Pulmonary artery endothelial cell (primary cell): ENCODE data around the gene PERP. TPM values are rescaled to one million over a fixed set of nuclear protein-coding genes. Genes with fewer than 3 reads are reported as not detected.
"Not testable (repeated sequence)": the region's sequence is repeated elsewhere in the genome, so short reads cannot be mapped to it uniquely, and the experiment has no call there.

ENCODE experiments used
- DNase-seq: peaks from one replicate; pipeline ENCODE4 v3.0.0-alpha.2; 2011; ENCODE audit warnings: low read depth, low spot score
- total RNA-seq: library from RNA; depleted of rRNA; stranded (reverse); fragments of >200 nt; gene quantifications from 2 replicates; pipeline ENCODE4 v1.2.3, GENCODE V29; 2014

The PERP gene
- total RNA-seq, 1 donor from 2014 or later: 23.7 TPM

DNA sequence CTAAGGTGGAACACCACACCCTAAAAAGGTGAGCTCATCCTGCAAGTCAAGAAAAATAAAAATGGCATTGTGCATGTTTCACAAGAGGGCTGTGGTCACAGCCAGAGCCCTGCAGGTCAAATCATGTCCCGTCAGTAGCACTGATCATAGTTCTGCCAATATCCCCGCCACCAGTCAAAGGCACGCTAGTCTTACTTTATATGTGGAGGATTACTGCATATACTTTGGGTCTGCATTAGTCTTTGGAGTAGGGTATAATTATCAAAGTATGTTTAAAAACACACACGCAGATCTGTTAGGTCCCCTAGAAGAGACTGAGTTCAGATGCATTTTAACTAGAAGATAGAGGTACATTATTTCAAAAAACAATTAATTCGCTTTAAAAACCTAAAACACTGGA, 1.8 kb downstream of the PERP start:
- no peak for DNase-seq

DNA sequence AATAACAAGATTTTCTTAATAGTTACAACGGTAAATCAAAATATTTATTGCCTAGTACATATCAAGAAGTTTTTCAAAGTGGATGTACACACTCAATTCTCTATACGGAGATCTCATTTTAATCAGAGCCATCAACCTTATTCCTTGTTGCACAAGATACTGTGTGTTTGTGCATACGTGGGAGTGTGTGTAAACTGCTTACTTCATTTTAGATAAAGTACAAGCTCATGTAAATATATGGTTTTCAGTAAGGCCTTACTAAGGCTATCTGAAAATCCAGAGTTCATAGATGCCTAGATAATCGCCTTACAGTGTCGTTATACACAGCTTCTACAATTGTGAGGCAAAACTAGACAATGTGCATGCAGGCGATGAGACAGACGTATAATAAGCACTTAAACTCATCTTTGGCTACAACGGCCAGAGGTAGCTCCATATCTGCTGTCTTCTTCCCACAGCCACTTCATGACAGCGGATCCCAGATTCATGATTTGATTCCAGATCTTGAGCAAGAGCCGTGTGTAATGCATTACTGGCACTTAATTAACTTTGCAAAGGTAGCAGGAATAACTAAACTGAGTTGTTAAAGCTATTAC, 2.5 kb downstream of the PERP start:
- no peak for DNase-seq

DNA sequence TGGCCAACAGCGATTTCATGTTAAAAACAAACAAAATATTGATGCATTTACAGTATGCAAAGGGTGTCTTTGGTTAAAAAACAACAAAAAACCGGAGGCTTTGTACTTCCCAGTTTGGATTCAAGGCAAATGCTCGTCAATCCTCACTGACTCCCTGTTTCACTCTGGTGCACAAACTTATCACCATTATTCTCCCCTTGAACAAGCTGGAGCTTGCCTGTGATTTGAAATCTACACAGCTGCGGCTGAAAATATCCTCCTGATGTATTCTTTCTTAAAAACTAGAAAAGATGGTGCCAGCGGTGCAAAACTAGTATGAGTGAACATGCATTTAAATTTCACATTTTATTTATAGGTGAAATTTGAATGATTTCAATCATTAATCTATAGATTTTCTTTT, 3.3 kb downstream of the PERP start:
- DNase-seq: no peak

DNA sequence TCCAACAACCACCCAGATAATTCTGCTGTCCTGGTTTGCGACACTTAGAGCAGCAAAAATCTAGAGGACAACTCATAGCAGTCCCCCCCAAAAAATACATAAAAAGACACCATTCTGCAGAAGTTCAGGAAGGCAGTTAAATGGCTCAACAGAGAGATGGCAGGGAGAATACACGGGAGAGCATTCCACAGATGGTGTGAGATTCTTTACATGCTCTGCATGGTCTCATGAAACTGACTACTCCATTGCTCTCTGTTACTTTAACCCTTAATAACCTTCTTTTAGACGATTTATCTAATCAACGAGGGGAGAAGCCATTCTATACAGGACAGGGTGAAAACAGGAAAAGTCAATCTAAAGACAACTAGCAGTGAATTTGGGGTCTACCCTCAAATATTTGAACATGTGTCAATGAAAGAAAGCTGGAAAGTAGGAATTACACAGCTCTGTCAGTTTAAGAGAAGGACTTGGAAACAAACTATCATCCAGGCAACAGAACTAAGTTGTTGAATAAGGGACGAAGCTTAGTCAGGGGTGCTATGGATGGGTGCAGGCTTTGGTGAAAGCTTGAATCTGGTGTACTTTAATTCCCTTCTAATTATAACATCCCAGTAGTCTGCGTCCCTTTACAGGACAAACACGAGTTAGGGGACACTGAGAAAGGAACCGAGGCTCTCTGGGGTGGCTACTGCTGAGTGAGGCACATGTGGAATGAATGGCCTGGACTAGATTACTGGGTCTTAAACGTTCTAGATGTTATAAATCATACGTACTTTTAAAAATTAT, 5.1 kb downstream of the PERP start:
- no peak for DNase-seq

DNA sequence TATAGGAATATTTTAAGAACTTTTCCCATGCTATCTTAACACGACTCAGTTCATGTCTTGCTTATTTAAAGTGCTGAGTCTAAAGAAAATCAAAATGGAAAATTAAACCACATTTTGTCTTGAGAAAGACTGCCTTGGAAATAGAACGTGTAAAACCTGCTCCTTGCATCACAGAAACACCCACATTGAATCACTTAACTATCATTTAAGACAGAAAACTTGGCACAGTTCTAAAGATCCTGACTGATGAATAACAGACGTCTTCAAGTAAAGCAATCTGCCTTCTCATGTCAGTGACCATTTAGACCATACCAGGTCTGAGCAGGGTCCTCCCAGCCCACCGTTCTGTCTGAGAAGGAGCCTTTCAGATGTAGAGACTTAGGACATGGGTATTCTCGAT, 7.4 kb downstream of the PERP start:
- no peak for DNase-seq

DNA sequence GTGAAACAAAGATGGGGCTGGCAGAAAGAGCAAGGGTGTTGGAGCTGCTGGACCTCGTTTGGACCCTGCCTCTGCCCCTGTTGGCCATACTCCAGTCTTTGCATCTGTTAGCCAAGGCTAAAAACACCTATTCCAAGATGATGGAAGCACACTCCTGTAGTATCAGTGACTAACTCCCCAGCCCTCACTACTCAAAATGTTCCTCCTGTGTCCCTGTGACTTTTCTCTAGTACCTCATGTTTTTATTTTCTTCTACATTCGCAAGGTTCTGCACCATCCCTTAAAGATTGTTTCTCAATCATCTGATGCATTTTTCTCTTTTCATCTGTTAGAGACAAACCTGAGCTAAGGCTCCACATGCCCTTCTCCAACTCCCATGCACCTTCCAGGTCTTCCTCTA, 8.9 kb downstream of the PERP start:
- DNase-seq: no peak

DNA sequence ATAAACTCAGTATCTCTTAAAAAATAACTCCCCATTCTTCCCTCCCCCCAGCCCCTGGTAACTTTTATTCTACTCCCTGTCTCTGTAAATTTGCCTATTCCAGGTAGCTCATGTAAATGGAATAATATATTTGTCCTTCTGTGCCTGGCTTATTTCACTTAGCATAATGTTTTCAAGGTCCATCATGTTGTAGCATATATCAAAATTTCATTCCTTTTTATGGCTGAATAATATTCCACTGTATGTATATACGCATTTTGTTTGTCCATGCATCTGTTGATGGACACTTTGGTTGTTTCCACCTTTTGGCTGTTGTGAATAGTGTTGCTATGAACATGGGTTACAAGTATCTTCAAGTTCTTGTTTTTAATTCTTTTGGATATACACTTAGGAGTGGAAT, 13.0 kb downstream of the PERP start:
- no peak for DNase-seq

DNA sequence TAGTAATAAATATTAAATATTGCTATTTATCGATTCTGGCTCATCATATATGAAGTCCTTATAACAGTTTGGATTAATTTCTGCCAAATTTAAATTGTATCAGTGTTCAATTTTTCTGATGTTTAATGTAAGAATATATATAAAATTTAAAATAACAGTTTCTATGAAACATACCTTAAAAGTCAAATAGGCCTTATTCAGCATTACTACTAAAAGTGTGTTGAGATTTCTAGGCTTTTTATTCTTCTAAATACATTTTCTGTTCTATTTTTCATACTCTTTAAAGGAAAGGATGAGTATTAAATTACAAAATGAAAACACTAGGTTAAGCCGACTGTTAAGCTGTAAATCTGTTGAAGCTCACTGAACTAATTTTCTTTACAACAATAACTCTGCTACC, 13.6 kb downstream of the PERP start:
- DNase-seq: no peak

DNA sequence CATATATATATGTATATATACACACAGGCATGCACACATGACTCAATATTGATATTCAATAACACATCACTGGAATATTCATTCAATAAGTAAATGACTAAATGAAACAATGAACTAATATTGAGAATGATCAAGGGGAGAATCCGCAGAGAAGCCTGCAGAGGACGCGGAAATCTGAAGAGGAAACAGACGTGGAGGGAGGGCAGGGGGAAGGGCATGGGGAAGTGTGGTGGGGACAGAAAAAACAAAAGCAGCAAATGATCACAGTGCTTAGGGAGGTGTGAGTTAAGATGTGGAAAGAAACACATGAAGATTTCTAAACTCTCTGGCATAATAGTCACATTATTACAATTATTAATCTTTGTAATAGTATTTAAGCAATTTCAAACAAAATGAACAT, 14.5 kb downstream of the PERP start:
- DNase-seq: no peak

DNA sequence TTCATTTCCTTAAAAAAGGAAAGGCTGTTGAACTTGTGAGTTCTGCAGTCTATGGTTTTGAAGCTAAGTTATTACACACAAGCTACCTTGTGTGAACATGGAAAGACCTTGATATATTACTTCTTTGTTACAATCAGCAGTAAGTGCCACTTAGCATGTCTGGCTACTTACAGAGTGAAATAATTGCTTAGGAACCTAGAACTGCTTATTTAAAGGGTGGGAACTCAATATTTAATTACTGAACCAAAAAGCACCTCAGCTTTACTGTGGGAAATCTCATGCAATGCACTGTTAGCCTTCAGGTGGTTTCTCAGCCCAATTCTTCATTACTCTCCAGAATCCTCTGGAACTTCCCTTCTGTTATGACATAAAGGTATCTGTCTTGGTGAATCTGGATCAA, 17.9 kb downstream of the PERP start:
- no peak for DNase-seq

DNA sequence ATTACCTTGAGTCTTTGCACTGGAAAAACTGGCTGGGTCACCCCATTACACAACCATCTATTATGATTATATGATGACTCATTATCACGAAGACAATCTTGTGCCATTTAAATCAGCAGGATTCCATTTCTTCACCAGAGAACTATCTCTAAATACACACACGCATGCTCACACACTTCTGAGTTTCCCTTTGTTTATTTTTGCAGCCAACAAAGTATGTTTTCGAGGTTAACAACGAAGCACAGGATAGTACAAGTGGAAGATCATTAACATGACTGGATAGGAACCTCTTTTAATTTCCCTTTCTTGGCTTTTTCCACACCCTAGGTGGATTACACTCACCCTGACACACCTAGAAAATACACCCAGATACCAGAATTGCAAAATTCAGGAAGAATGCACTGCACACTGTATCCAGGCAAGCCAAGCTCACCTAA, 18.9 kb downstream of the PERP start:
- DNase-seq: no peak

DNA sequence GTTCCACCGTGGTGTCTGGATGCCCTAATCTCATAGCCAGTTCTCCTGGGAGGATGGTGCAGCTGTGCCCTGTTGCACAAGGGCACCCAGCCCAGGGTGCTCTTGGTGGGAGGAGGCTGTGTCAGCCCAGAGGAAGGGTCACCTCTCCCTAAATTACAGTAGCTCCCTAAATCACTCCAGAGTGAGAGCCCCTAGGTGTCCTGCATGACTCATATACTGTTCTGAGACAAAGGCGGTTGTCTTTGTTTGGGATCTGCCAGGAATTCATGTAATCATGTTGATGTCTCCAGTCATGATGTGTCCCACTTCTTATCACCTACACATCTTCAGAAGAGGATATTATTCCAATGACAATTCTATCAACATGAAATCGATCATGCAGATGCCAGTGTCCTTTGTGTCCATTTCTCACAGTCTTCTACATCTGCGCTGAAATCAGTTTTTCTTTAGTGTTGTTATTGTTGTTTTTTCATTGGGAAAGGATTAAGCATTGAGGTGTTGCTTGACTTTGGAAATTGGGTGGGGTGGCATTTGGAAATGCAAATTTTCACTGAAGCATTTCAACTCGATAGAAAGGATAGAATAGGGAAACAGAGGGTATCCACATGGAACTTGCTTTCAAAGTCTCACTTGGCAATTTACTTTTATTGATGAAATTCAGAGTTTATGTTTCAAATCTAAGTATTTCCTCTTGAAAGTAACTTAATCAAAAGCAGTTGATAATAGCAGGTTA, 19.5 kb downstream of the PERP start:
- no peak for DNase-seq

DNA sequence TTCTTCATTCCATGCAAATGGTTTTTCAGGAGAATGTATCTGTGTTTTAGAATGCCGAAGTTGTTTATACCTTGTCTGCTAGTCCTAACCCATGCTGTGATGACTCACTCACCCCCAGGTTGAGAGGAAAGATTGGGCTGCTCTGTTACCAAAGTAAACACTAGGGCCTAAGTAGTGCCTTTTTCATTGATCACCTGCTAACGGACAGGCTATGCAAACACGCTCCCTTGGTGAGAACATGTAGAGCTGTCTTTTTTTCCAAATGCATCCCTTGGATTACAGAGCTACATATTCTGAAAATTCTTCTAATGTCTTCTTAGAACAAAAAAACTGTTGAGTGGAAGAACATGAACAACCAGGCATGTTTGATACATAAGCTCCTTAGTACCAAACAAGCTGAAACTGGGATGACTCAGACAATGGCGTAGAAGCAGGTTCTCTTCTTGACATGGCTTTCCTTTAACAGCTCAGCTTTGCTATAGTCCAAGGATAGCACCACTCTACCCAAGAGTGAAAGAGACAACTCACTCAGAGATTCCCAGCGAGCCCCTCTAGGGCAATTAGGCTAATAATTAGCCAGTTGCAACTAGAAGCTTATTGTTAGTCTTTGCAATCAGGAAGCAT, 20.5 kb downstream of the PERP start:
- no peak for DNase-seq

DNA sequence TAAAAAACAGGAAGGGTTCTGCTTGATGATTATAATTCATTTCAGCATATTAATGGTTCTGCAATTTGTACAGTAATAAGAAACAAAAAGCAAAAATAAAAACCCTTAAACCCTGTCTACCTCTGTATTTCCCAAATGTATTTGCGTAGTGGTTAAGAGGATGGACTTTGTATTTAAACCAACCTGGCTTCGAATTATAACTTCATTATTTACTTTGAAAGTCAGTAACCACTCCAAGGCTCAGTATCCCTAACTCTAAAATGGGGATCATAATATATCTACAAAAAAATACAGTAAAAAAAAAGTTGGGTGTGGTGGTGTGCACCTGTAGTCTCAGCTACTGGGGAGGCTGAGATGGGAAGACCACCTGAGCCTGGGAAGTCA, 21.4 kb downstream of the PERP start:
- no peak for DNase-seq

DNA sequence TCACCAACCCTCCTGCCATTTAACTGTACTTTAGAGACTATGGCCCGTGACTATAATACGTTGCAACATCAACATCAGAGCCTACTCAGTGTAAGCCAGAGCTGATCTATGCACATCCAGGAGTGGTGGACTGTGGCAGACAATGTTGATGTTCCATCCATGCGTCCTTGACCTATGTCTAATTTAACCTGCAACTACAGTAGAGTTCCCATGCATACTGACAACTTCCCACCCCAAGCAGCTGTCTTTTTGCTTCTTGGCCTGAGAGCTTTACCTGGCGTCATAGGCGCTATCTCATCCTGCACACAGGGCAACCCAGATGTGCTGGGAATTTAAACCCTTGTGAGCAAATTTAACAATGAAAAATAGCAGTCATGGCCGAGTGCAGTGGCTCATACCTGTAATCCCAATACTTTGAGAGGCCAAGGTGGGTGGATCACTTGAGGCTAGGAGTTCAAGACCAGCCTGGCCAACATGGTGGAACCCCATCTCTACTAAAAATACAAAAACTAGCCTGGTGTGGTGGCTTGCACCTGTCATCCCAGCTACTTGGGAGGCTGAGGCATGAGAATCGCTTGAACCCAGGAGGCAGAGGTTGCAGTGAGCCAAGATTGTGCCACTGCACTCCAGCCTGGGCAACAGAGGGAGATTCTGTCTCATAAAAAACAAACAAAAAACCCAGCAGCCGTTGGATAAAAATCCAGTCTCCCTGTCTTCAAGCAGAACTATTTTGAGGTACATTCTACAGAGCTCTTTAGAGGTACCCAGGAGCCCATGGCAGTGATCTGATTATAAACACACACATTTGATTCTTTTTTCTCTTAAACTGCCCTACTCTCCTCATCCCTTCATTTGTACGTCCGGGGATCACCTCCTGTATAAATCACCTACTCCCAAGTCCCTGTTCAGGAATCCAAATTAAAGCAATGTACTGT, 22.0 kb downstream of the PERP start:
- DNase-seq: no peak

DNA sequence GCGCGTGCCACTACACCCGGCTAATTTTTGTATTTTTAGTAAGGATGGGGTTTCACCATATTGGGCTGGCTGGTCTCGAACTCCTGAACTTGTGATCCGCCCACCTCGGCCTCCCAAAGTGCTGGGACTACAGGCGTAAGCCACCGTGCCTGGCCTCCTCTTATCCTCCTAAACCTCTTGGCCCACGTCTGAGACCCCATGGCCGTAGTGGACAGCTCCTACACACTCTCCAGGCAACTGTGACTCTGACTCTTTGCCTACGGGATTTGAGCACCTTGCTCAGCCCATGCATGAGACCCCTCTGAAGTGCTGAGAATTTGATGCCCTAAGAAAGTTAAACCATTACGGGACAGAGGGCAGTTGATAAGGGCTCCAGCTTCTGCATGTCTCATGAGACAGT, 25.0 kb downstream of the PERP start:
- DNase-seq: no peak

DNA sequence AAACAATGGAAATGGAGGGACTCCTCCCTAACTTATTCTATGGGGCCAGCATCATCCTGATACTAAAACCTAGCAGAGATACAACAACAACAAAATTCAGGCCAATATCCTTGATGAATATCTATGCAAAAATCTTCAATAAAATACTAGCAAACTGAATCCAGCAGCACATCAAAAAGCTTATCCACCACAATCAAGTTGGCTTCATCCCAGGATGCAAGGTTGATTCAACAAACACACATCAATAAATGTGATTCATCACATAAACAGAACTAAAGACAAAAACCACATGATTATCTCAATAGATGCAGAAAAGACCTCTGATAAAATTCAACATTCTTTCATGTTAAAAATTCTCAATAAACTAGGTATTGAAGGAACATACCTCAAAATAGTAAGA, 27.7 kb downstream of the PERP start:
- not testable (repeated sequence) for DNase-seq

DNA sequence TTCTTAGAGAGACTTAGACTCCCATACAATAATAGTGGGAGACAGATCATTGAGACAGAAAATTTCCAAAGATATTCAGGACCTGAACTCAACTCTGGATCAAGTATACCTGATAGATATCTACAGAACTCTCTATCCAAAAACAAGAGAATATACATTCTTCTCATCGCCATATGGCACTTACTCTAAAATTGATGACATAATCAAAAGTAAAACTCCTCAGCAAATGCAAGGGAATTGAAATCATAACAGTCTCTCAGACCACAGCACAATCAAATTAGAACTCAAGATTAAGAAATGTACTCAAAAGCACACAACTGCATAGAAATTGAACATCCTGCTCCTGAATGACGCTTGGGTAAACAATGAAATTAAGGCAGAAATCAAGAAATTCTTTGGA, 28.7 kb downstream of the PERP start:
- no peak for DNase-seq

DNA sequence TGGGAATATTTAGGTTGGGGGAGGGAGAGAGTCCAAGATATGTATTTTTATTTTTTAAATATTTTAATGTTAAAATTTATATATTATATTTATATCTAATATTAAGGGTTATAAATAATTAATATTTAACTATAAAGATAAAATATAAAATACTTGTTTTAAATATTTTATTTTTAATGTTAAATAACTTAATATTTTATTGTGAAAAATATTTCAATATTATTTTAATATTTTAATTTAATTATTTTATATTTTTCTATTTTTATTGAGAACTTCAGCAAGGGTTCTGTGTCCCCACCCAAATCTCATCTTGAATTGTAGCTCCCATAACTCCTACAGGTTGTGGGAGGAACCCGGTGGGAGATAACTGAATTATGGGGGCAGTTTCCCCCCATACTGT, 34.0 kb downstream of the PERP start:
- no peak for DNase-seq

DNA sequence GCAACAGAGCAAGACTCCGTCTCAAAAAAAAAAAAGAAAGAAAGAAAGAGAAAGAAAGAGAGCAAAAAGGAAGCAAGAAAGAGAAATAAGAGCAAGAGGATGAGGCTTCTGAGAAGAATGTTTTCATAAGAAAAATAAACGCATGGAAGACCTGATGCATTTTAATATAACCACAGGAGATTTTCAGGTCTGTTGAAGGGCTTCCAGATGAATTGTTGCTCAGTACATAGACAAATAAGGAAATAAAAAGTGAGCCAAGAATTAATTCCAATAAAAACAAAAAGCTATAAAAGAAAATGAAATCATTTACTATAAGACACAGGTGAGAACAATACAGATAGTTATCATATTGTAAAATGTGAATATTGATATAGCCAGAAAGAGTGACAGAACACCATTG, 43.5 kb downstream of the PERP start:
- DNase-seq: no peak

DNA sequence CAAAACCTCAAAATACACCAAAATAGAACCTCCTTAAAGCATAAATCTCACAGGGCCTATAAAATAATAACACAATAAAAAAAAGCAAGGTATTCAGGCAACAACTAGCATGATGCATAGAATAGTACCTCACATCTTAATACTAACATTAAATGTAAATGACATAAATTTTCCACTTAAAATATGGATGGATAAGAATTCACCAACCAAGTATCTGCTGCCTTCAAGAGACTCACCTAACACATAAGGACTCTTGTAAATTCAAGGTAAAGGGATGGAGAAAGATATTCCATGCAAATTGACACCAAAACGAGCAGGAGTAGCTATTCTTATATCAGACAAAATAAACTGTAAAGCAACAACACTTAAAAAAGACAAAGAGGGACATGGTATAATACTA, 52.2 kb downstream of the PERP start:
- no peak for DNase-seq
